GM18870 (cell line): ENCODE measurements around the gene MLF1.
"Not testable (repeated sequence)": the region's sequence is repeated elsewhere in the genome, so short reads cannot be mapped to it uniquely, and the experiment has no call there.

Experiments used
- ATAC-seq: cut with Tn5 transposase; IDR thresholded peaks from one replicate; pipeline ENCODE4 v1.9.1; 2021; ENCODE audit warnings: moderate library complexity; ENCODE audit not compliant: unreplicated experiment

Gene MLF1

GRCh38 chr3:158570999-158571702, at the start of gene MLF1:
Gene MLF1, plus strand, starts transcription at chr3:158571194. Its CDS starts 107 bp downstream, at chr3:158571301.
- ATAC-seq = peak; percentile 100

- ATAC-seq = no peak
Observed at GRCh38 chr3:158522221-158523136, 48.5 kb upstream of the MLF1 start.

- ATAC-seq = no peak
Observed at GRCh38 chr3:158528076-158528674, 42.8 kb upstream of the MLF1 start.

- no peak for ATAC-seq
Observed at GRCh38 chr3:158531334-158531733, 39.7 kb upstream of the MLF1 start.

GRCh38 chr3:158532099-158532734, 38.8 kb upstream of the MLF1 start:
- no peak for ATAC-seq

GRCh38 chr3:158535918-158536317, 35.1 kb upstream of the MLF1 start:
- ATAC-seq = no peak

- ATAC-seq = peak; percentile 84
Observed at GRCh38 chr3:158539414-158540014, 31.5 kb upstream of the MLF1 start.

- ATAC-seq = no peak
Observed at GRCh38 chr3:158540066-158540465, 30.9 kb upstream of the MLF1 start.

GRCh38 chr3:158548691-158549090, 22.3 kb upstream of the MLF1 start:
- no peak for ATAC-seq

GRCh38 chr3:158549938-158550337, 21.1 kb upstream of the MLF1 start:
- not testable (repeated sequence) for ATAC-seq

- no peak for ATAC-seq
Observed at GRCh38 chr3:158552124-158552523, 18.9 kb upstream of the MLF1 start.

GRCh38 chr3:158559504-158559903, 11.5 kb upstream of the MLF1 start:
- no peak for ATAC-seq

GRCh38 chr3:158560979-158561378, 10.0 kb upstream of the MLF1 start:
- no peak for ATAC-seq

GRCh38 chr3:158562674-158563073, 8.3 kb upstream of the MLF1 start:
- no peak for ATAC-seq

GRCh38 chr3:158563076-158563475, 7.9 kb upstream of the MLF1 start:
- ATAC-seq = no peak

GRCh38 chr3:158565076-158565475, 5.9 kb upstream of the MLF1 start:
- ATAC-seq = no peak

- ATAC-seq = no peak
Observed at GRCh38 chr3:158568784-158569183, 2.2 kb upstream of the MLF1 start.

- no peak for ATAC-seq
Observed at GRCh38 chr3:158569794-158570193, 1.2 kb upstream of the MLF1 start.

- no peak for ATAC-seq
Observed at GRCh38 chr3:158571969-158572765, 1.2 kb downstream of the MLF1 start.

GRCh38 chr3:158572766-158573060, 1.7 kb downstream of the MLF1 start:
- no peak for ATAC-seq
